Heart right ventricle (tissue), 16 donors: Measurements from ENCODE around the gene CLSTN2. TPM values are rescaled to one million over a fixed set of nuclear protein-coding genes. Genes with fewer than 3 reads are reported as not detected.

Source experiments
- ATAC-seq, 8 donors: fragments of 200-7000 bp; cut with Tn5 transposase; one replicate each; pipeline ENCODE4 v1.9.1; 2020; ENCODE audit warnings: mild to moderate bottlenecking in 8 of 8, moderate library complexity in 8 of 8, moderate number of reproducible peaks in 1 of 8
- DNase-seq, 2 donors: peaks; one replicate each; pipeline ENCODE4 v3.0.0-alpha.2; 2020
- H3K27ac ChIP-seq, 10 donors: fragments of 200-600 bp; sonication (generic) in 2 of 10; one replicate each; pipeline versions ENCODE4 v1.5.0 to v1.8.0; 2020 to 2022; ENCODE audit warnings: mild to moderate bottlenecking in 3 of 10
- H3K27me3 ChIP-seq, 7 donors: fragments of 200-600 bp; one replicate each; pipeline ENCODE4 v1.8.0; 2021 to 2022; ENCODE audit warnings: mild to moderate bottlenecking in 2 of 7
- H3K36me3 ChIP-seq, 9 donors: fragments of 200-600 bp; sonication (generic) in 1 of 9; one replicate each; pipeline versions ENCODE4 v1.5.0 to v1.8.0; 2020 to 2022; ENCODE audit warnings: mild to moderate bottlenecking in 2 of 9
- H3K4me1 ChIP-seq, 9 donors: fragments of 200-600 bp; sonication (generic) in 1 of 9; one replicate each; pipeline versions ENCODE4 v1.5.0 to v1.8.0; 2020 to 2022; ENCODE audit warnings: mild to moderate bottlenecking in 4 of 9
- H3K4me3 ChIP-seq, 10 donors: fragments of 200-600 bp; sonication (generic) in 2 of 10; one replicate each; pipeline versions ENCODE4 v1.5.0 to v1.8.0; 2020 to 2022; ENCODE audit warnings: mild to moderate bottlenecking in 7 of 10, moderate library complexity in 2 of 10
- H3K9me3 ChIP-seq, 11 donors: fragments of 200-600 bp in 10 of 11; sonication (generic) in 2 of 11; one replicate each; pipeline versions ENCODE4 v1.5.0 to v1.8.0; 2013 to 2022; ENCODE audit warnings: mild to moderate bottlenecking in 2 of 11, control low read depth in 1 of 11, moderate library complexity in 1 of 11
- WGBS, 2 donors: extraction: QIAGEN DNeasy Blood & Tissue Kit; methylation state at CpG; one replicate each; pipeline ENCODE4 v1.1.7; 2013; ENCODE audit warnings: inconsistent platforms in 1 of 2; 5-methylcytosine and 5-hydroxymethylcytosine counted together
- intact Hi-C, 10 donors: fragments of 100-400 bp; cut with DNase I; formaldehyde crosslinking; loops; one replicate each; pipeline versions ENCODE4 v1.11.1 to v1.14.2; 2022
- polyA plus RNA-seq, 2 donors: library from polyadenylated mRNA; stranded (reverse); fragments of 200-250 nt; gene quantifications; one replicate each; pipeline ENCODE4 v1.2.3, GENCODE V29; 2013
- total RNA-seq, 10 donors: library from RNA; stranded (reverse); fragmentation: NEBNext Ultra II Directional in 3 of 10; extraction: Animal tissue kit (Norgen Biotek cat#: 25700) in 3 of 10; gene quantifications; one replicate each; pipeline versions ENCODE4 v1.2.1 to v1.2.4, GENCODE V29; 2021 to 2023
- TF ChIP-seq, protein P1 (sequence below), 9 donors: fragments of 200-600 bp; sonication (generic) in 2 of 9; IDR thresholded peaks; one replicate each; pipeline versions ENCODE4 v1.5.0 to v1.8.0; 2021 to 2022; ENCODE audit warnings: antibody characterized with exemption in 9 of 9, mild to moderate bottlenecking in 5 of 9, moderate library complexity in 1 of 9
- donor health status: Arrhythmogenic right ventricular cardiomyopathy.
- donor health status: ischemic (EF 13 %, LVEDD 7.1; RV severe dilation, severe dysfunction).
- donor health status: healthy with polysubstance abuse.
- donor health status: DM: no; HTN: yes; CAD: no.
- donor health status: DM: no; HTN: no; CAD: no.
- donor health status: ischemic (EF 25% LVEDD 6.9; RV normal size, moderate dysfunction).
- donor health status: ischemic (EF 25% LVEDD 5.7; RV mildly dilated, moderate dysfunction).
- donor health status: healthy.
- donor health status: DM: yes; HTN: yes; CAD: no.
- donor health status: Ischemic cardiomyopathy.
- donor health status: ischemic (EF 35%, LVEDD 5.7; RV mildly dilated, moderate dysfunction).
- donor health status: nonischemic (EF 11% LVEDD 7.7; RV severe dilation, severe dysfunction).
- donor health status: DM: yes; HTN: yes; CAD: no.
- donor health status: PGD.
- donor health status: ischemic (EF 29% LVEDD 5.4; RV normal size, mild dysfunction).
- donor health status: nonischemic (EF 23%, LVEDD 6.1; RV moderate dilation, normal function).

The CLSTN2 gene
- total and polyA plus RNA-seq, 12 donors: 0.57 to 10.7 (median 4.4) TPM

DNA sequence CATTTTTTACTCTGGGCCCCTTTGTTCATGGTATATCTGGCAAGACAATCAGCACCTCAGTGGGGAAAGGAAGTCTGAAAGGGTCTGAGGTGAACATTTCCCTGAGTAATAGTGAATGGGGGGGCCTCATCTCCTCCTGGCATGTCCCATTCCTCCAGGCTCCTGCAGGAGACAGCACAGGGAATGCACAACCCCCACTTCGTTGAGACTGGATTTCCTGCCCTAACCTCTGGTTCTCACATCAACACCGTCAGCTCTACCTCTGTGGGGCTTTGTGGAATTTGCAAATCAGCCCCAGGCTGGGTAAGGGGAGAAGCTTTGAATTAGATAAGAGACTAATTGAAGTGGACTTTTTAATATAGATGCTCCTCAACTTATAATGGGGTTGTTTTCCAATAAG lies 574.5 kb downstream of the CLSTN2 start:
- 33 to 39% methylated on average over 2 of the region's 2 CpGs for WGBS, 2 donors
- H3K4me3 ChIP-seq: no peak overlapping the region
- DNase-seq (no peak), ATAC-seq (no peak)
- intact Hi-C loops: loop anchor here in 1 of 10 donors (10.0 kb wide), 1 partner anchor 85 kb away; no protein-coding TSS in a partner anchor
- TF ChIP-seq, protein P1, sequence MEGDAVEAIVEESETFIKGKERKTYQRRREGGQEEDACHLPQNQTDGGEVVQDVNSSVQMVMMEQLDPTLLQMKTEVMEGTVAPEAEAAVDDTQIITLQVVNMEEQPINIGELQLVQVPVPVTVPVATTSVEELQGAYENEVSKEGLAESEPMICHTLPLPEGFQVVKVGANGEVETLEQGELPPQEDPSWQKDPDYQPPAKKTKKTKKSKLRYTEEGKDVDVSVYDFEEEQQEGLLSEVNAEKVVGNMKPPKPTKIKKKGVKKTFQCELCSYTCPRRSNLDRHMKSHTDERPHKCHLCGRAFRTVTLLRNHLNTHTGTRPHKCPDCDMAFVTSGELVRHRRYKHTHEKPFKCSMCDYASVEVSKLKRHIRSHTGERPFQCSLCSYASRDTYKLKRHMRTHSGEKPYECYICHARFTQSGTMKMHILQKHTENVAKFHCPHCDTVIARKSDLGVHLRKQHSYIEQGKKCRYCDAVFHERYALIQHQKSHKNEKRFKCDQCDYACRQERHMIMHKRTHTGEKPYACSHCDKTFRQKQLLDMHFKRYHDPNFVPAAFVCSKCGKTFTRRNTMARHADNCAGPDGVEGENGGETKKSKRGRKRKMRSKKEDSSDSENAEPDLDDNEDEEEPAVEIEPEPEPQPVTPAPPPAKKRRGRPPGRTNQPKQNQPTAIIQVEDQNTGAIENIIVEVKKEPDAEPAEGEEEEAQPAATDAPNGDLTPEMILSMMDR (IDR thresholded peaks at IDR 0.05): no peak
- H3K27me3 ChIP-seq: peaks cover 0 to 15% (median 0%) of the 10 kb centered on the region in 7 donors
- H3K36me3 ChIP-seq: no peaks in the 10 kb centered on the region
- peaks cover 0 to 11% (median 0%) of the 10 kb centered on the region in 9 donors for H3K4me1 ChIP-seq
- H3K9me3 ChIP-seq: peaks cover 0 to 11% (median 0%) of the 10 kb centered on the region in 11 donors
- no peak overlapping the region for H3K27ac ChIP-seq

DNA sequence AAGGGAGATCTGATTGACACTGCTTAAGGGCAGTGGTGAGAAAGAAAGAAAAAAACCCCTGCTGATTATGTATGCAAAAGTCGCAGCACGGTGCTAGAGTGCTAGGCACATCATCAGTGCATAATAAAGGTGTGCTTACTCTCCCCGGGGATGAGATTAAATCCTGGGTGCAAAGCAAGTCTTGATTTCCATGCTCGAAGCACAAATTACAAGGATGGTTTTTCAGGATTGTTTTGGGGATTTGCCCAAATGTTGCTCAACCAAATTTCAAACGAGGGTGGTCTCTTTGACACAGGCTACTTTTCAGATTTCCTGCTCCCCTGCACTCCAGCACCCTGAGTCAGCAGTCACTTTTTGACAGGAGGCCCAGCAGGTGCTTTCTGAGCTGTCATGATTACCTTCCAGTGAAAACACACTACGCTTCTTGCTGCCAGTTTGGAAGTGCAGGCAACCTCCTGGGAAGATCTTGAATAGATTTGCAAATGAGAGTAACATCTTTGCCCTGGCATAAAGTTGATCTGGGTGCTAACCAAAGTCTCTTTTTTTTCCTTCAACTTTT lies 575.4 kb downstream of the CLSTN2 start:
- TF ChIP-seq, protein P1 (IDR thresholded peaks at IDR 0.05): no peak
- Histone ChIP-seq H3K27ac (no peak overlapping the region), H3K9me3 (peaks cover 0 to 16% (median 0%) of the 10 kb centered on the region in 11 donors), H3K4me3 (no peak overlapping the region), H3K36me3 (no peaks in the 10 kb centered on the region), H3K27me3 (peaks cover 0 to 15% (median 0%) of the 10 kb centered on the region in 7 donors), H3K4me1 (peaks cover 0 to 7% (median 0%) of the 10 kb centered on the region in 9 donors)
- intact Hi-C loops: no loop called here
- 22 to 25% methylated on average over 6 of the region's 6 CpGs for WGBS, 2 donors
- ATAC-seq: no peak
- DNase-seq: no peak

DNA sequence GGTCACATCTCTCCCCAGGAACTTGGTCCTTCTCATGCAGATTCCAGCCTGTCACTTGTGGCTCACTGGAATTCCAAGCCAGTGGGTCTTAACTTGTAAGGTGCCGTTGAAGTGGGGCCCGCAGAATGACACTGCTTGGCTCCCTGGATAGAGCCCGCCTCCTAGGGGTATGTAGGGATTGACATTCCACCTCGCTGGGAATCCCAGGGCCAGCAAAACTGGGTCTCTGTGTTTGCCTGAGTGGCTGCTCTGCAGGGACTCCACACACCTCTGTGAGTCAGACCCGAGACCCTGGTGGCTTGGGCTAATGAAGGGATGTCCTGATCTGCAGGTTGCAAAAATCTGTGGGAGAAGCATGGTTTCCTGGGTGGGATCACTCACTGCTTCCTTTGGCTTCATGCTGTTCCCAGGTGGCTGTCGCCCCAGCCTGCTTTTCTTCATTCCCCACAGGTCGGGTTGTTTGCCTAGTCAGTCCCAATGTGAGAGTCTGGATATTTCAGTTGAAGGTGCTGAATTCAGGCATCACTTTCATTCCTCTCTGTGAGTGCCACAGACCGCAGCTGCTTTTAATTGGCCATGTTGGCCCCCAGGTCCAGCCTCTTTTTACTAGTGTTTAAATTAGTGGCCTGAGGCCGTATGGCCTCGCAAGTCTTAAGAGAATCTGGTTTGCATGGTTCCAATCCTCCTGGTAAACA lies 586.9 kb downstream of the CLSTN2 start:
- ATAC-seq (no peak), DNase-seq (no peak)
- Histone ChIP-seq H3K27me3 (peaks cover 0 to 17% (median 0%) of the 10 kb centered on the region in 7 donors), H3K36me3 (no peaks in the 10 kb centered on the region), H3K4me3 (no peak overlapping the region), H3K9me3 (peaks cover 0 to 33% (median 0%) of the 10 kb centered on the region in 11 donors), H3K4me1 (no peaks in the 10 kb centered on the region), H3K27ac (no peak overlapping the region)
- intact Hi-C loops: no loop called here
- TF ChIP-seq, protein P1 (IDR thresholded peaks at IDR 0.05): no peak
- WGBS, 2 donors: 64 to 65% methylated on average over 10 of the region's 10 CpGs

DNA sequence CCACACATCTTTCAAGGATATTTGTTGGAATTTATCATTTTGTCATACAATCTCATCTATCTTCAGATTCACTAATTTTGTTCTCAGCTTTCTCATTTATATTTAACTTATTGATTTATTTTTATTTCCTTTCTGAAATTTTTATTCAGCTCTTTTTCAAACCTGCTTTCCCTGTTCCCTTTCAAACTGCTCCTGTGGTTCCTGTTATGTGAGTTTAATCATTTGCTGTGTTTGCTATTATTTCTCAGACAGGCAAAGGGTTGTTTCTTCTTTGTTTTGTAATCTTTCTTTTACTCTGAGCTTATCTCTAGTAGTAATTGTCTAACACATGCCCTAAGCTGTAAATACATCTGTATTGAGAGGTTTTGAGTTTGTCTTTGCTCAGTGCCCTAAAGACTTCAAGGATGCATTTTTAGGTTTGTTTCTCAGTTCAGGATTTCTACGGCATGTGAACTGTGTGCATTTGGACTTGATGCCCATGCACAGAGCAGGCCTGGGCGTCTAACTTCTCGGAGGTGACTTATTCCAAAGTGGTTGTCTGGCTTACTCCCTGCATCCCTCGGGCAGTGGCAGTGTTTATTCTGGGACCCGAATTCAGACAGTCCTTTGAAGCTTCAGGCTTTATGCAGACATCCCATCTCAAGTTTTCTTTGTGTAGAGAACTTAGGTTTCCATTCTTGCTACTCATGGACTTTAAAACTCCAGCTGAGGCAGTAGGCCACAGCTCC lies 587.8 kb downstream of the CLSTN2 start:
- Histone ChIP-seq H3K4me1 (no peaks in the 10 kb centered on the region), H3K27ac (no peak overlapping the region), H3K9me3 (peaks cover 0 to 27% (median 0%) of the 10 kb centered on the region in 11 donors), H3K4me3 (no peak overlapping the region), H3K36me3 (no peaks in the 10 kb centered on the region), H3K27me3 (peaks cover 0 to 17% (median 0%) of the 10 kb centered on the region in 7 donors)
- DNase-seq: no peak
- TF ChIP-seq, protein P1 (IDR thresholded peaks at IDR 0.05): no peak
- intact Hi-C loops: no loop called here
- ATAC-seq: no peak
- WGBS, 2 donors: 77 to 79% methylated on average over 5 of the region's 5 CpGs
